WERI-Rb-1 (cell line): ENCODE data around the gene SH2D5.

Source experiments
- DNase-seq: peaks from one replicate; pipeline ENCODE4 v3.0.0-alpha.2; 2020
- H3K27ac ChIP-seq: fragments of 250-450 bp; sonication (Bioruptor Pico); 2 replicates; pipeline ENCODE4 v1.5.1; 2020; ENCODE audit warnings: mild to moderate bottlenecking, moderate library complexity
- H3K27me3 ChIP-seq: fragments of 250-450 bp; sonication (Bioruptor Pico); 2 replicates; pipeline ENCODE4 v1.5.1; 2021; ENCODE audit warnings: mild to moderate bottlenecking, low read depth, moderate library complexity; ENCODE audit not compliant: insufficient read depth, severe bottlenecking
- H3K36me3 ChIP-seq: fragments of 250-450 bp; sonication (Bioruptor Pico); 2 replicates; pipeline ENCODE4 v1.5.1; 2020; ENCODE audit warnings: mild to moderate bottlenecking, moderate library complexity
- H3K4me3 ChIP-seq: 2 replicates; pipeline ENCODE4 v1.5.1; 2011; ENCODE audit warnings: low read depth, mild to moderate bottlenecking, control low read depth, low read length
- H3K9me3 ChIP-seq: fragments of 250-450 bp; sonication (Bioruptor Pico); 2 replicates; pipeline ENCODE4 v1.5.1; 2021; ENCODE audit warnings: mild to moderate bottlenecking, moderate library complexity; ENCODE audit not compliant: severe bottlenecking
- TF ChIP-seq, protein P1 (sequence below): IDR thresholded peaks from 2 replicates; pipeline ENCODE4 v1.5.1; 2011; ENCODE audit warnings: low read depth, mild to moderate bottlenecking, control low read depth, inconsistent platforms, low read length

SH2D5 gene

DNA sequence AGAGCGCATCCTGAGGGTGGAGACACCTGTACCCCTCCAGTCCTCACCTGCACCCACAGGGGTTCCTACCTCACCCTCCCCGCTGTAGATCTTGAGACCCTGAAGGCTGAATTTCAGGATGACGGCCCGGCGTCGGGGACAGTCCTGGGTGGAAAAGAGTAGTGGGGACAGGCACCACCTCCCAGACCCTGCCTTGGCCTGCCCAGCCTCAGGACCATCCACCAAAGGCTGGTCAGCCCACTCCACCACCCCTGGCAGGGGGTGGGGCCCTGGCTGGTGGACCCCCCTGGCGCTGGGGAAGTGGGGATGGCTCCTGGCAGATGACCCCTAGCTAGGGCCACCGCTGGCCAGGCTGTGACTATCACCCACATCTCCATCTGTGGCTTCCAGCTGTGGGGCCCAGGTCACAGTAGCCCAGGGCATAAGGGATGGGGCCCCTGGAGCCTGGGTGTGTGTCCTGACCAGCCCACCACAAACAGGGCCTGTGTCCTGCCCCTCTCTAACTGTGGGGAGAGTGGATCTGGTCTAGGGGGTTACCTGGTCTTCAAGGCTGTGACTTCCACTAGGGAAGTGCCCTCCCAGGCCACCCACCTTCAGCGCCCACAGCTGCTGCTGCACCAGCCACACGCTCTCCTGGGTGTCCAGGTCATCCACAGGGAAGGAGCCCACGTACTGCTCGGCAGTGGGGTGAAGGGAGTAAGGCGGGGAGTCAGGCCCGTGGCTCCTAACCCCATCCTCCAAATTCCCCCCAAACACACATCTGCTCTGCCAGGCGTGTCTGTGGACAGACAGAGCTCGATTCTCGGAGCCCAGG is 5.4 kb downstream of the SH2D5 start:
- H3K27me3 ChIP-seq: peaks cover 3% of the 10 kb centered on the region
- H3K27ac ChIP-seq: no peak overlapping the region
- no peak for DNase-seq
- H3K36me3 ChIP-seq: no peaks in the 10 kb centered on the region
- H3K4me3 ChIP-seq: no peak overlapping the region
- TF ChIP-seq, protein P1, sequence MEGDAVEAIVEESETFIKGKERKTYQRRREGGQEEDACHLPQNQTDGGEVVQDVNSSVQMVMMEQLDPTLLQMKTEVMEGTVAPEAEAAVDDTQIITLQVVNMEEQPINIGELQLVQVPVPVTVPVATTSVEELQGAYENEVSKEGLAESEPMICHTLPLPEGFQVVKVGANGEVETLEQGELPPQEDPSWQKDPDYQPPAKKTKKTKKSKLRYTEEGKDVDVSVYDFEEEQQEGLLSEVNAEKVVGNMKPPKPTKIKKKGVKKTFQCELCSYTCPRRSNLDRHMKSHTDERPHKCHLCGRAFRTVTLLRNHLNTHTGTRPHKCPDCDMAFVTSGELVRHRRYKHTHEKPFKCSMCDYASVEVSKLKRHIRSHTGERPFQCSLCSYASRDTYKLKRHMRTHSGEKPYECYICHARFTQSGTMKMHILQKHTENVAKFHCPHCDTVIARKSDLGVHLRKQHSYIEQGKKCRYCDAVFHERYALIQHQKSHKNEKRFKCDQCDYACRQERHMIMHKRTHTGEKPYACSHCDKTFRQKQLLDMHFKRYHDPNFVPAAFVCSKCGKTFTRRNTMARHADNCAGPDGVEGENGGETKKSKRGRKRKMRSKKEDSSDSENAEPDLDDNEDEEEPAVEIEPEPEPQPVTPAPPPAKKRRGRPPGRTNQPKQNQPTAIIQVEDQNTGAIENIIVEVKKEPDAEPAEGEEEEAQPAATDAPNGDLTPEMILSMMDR: no peak
- H3K9me3 ChIP-seq: no peaks in the 10 kb centered on the region

DNA sequence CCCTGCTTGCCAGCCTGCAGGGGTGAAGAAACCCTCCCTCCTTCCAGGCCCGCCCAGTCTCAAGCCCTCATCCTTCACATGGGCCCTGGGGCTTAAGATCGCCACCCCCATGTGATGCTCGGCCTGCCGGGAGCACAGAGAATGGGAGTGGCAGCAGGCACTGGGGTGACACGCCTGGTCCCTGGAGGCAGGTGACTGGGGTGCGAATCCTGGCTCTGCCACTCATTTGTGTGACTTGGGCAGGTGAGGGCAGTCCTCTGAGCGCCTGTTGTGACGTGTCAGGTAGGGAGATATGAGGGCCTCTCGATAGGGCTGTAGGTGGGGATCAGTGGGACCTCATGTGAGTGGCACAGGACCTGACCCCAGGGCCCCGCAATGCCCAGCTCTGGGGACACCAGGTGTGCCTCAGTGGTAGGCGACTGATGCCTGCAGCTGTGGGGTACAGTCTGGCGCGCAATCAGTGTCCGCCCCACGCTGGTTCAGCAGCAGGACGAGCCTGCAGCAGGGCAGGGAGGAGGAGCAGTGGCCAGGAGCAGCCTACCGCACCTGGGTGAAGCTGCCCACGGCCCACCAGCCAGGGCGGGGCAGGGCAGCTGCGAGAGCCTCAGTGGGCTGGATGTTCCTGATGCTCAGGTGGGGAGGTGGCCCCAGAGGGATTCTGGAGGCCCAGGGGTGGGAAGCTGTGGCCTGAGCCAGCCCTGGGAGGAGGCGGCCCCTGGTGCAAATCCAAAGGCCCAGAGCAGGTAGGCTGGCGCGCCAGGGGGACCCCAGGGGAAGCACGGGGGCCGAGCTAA is 6.2 kb downstream of the SH2D5 start:
- TF ChIP-seq, protein P1: no peak
- Histone ChIP-seq H3K9me3 (no peaks in the 10 kb centered on the region), H3K27me3 (peaks cover 2% of the 10 kb centered on the region), H3K27ac (no peak overlapping the region), H3K36me3 (no peaks in the 10 kb centered on the region), H3K4me3 (no peak overlapping the region)
- DNase-seq: no peak

DNA sequence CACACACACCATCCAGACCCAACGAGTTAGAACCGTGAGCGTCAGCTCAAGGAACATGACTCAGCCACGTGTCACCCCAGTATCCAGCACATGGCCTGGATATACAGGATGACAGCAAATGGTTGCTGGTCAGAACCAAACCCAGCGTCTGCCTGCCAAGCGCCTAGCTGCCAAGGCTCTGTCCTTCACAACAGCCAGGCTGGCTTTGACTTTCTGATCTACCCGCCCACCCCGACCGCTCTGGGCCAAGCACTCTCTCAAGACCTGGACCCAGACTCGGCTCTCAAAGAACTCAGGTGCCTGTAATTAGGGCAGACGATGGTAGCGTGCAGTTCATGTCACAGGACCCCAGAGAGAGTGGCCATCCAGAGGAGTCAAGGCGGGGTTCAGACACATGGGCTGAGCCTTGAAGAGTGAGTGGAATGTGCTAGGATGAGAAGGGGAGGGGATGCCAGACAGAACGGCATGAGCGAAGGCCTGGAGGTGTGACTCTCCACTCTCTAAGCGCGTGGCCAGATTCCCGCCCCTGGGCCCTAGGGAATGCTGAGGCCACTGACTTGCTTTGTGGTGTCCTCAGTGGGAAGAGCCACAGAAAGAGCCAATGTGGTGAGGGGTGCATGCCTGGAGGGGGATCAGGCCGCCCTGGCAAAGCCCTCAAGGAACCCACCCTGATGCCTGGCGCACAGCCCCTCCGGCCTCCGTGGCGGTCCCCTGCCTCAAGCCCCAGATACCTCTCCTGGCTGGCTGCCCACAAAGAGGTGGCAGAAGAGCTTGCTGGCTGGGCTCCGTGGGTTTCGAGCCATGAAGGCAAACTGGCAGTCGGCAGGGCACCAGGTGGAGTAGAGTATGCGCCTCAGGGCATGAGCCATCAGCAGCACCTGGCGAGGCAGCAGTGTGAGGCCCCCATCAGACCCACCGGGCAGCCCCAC is 7.0 kb downstream of the SH2D5 start:
- Histone ChIP-seq H3K9me3 (no peaks in the 10 kb centered on the region), H3K27me3 (no peaks in the 10 kb centered on the region), H3K36me3 (no peaks in the 10 kb centered on the region), H3K27ac (no peak overlapping the region), H3K4me3 (no peak overlapping the region)
- DNase-seq: no peak
- TF ChIP-seq, protein P1: no peak

DNA sequence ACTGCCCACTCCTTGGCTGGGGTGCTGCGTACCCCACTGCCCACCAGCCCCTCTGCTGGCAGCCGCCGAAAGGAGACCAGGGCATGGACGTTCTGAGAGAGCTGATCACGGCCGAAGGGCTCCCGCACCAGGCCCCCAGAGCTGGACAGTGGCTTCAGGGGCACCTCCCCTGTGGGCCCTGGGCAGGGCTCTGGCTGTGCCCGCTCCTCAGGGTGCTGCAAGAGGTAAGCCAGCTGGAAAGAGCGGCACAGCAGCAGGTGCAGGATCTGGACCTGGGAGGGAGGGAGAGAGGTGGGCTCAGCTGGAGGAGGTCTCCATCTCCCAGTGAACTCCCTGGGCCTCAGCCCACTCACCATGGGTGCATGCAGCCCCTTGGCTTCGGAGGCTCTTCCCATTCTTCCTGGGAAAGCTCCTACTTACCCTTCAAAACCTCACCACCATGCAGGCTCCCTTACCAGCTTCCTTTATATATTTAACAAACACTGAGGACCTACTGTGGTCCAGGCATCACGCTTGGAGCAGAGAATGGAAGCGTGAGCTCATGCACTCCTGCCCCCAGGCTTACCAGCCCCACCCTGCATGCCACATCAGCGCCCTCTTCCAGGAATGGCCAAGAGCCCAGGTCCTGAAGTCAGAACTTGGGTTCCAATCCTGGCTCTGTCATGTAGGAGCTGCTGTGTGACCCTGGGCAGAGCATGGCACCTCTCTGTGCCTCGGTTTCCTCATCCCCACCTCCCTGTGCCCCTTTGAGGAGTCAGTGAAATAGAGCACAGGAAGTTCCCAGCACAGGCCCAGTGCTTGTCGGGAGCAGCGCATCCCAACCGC is 7.9 kb downstream of the SH2D5 start:
- H3K27ac ChIP-seq: no peak overlapping the region
- no peaks in the 10 kb centered on the region for H3K9me3 ChIP-seq
- TF ChIP-seq, protein P1: no peak
- no peak overlapping the region for H3K4me3 ChIP-seq
- no peak for DNase-seq
- no peaks in the 10 kb centered on the region for H3K36me3 ChIP-seq
- no peaks in the 10 kb centered on the region for H3K27me3 ChIP-seq
